Body of pancreas (tissue), 4 donors: ENCODE measurements around the gene ZC3H12D.
A peak's percentile ranks its signal among the peaks of the same experiment; 100 is the strongest.

Experiments
- CTCF ChIP-seq, 7 experiments: fragments of 450-650 bp in 4 of 7; fragments of 200-600 bp in 3 of 7; sonication (generic) in 3 of 7; IDR thresholded peaks; one replicate each; pipeline ENCODE4 v1.5.1; 2016 to 2019; ENCODE audit warnings: antibody characterized with exemption in 7 of 7
- POLR2A ChIP-seq, 3 donors: fragments of 450-650 bp; IDR thresholded peaks; one replicate each; pipeline ENCODE4 v1.6.1; 2016; ENCODE audit warnings: antibody characterized with exemption in 3 of 3, mild to moderate bottlenecking in 2 of 3

DNA sequence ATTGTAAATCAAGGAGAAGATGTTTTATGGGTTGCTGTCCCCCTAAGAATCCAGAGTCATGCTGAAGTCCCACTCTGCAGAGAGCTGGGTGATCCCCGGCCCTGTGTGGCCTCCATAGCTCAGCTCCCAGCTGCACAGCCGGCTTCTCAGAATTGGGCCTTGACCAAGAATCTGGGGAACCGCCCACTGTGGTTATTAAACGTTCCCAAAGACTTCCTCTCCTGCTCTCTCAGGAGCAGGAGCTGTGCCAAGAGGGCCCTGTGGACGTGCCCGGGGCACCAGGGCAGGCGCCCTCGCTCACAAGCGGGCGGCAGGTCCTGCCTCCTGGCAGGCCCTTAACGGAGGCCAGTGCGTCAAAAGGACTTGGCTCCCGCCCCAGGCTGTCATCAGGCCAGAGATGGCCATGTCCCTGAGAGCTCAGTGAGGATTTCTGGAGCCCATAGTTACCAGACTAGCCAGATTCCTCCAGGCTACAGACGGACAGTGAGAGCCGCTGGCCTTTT lies 30.4 kb downstream of the ZC3H12D start:
- no peak for TF ChIP-seq CTCF (IDR thresholded peaks at IDR 0.05)
- TF ChIP-seq POLR2A (IDR thresholded peaks at IDR 0.05): peak in 1 of 3 donors; percentile 4
